Renal pelvis (tissue), 12 donors: ENCODE results near the gene IPO13. TPM values are rescaled to one million over a fixed set of nuclear protein-coding genes. Genes with fewer than 3 reads are reported as not detected.

Experiments used
- DNase-seq: peaks from one replicate; pipeline ENCODE4 v3.0.0-alpha.2; 2013
- long read RNA-seq, 16 experiments: transcript quantifications; one replicate each; lab custom pipeline, GENCODE V29; 2026
- polyA plus RNA-seq, 3 donors: library from polyadenylated mRNA; unstranded; fragments of 120-200 nt; gene quantifications; one replicate each; pipeline ENCODE4 v1.2.1, GENCODE V29; 2013; ENCODE audit not compliant: insufficient read length in 3 of 3

IPO13 gene
- 10 to 100 TPM; 42.6 to 44.7 (median 44.6) TPM for polyA plus RNA-seq
- long read RNA-seq, donor 1, partial matches to known transcripts, result 5 of 12 reads
- long read RNA-seq, donor 1, other reads (novel, unspliced or antisense), result 0 of 12 reads
- long read RNA-seq, donor 2, transcript IPO13-202 (20 exons, 3,894 nt), result major isoform, 5 of 21 reads
- long read RNA-seq, donor 2, partial matches to known transcripts, result 14 of 21 reads
- long read RNA-seq, donor 2, other reads (novel, unspliced or antisense), result 0 of 21 reads
- long read RNA-seq, donor 3, partial matches to known transcripts, result 5 of 8 reads
- long read RNA-seq, donor 3, other reads (novel, unspliced or antisense), result 0 of 8 reads
- long read RNA-seq, donor 4, partial matches to known transcripts, result 0 of 3 reads
- long read RNA-seq, donor 4, other reads (novel, unspliced or antisense), result 0 of 3 reads
- long read RNA-seq, donor 5, partial matches to known transcripts, result 5 of 6 reads
- long read RNA-seq, donor 5, other reads (novel, unspliced or antisense), result 0 of 6 reads
- long read RNA-seq, donor 6, partial matches to known transcripts, result 0 of 4 reads
- long read RNA-seq, donor 6, other reads (novel, unspliced or antisense), result 0 of 4 reads
- long read RNA-seq, donor 7, transcript IPO13-202 (20 exons, 3,894 nt), result major isoform, 5 of 24 reads
- long read RNA-seq, donor 7, partial matches to known transcripts, result 15 of 24 reads
- long read RNA-seq, donor 7, other reads (novel, unspliced or antisense), result 0 of 24 reads
- long read RNA-seq, donor 8, partial matches to known transcripts, result 0 of 2 reads
- long read RNA-seq, donor 8, other reads (novel, unspliced or antisense), result 0 of 2 reads
- long read RNA-seq, donor 9, partial matches to known transcripts, result 5 of 7 reads
- long read RNA-seq, donor 9, other reads (novel, unspliced or antisense), result 0 of 7 reads
- long read RNA-seq, donor 10, partial matches to known transcripts, result 20 of 23 reads
- long read RNA-seq, donor 10, other reads (novel, unspliced or antisense), result 0 of 23 reads
- long read RNA-seq, donor 11, partial matches to known transcripts, result 7 of 13 reads
- long read RNA-seq, donor 11, other reads (novel, unspliced or antisense), result 0 of 13 reads
- long read RNA-seq, donor 12, transcript IPO13-202 (20 exons, 3,894 nt), result major isoform, 5 of 10 reads
- long read RNA-seq, donor 12, partial matches to known transcripts, result 0 of 10 reads
- long read RNA-seq, donor 12, other reads (novel, unspliced or antisense), result 0 of 10 reads
- long read RNA-seq, donor 13, partial matches to known transcripts, result 5 of 8 reads
- long read RNA-seq, donor 13, other reads (novel, unspliced or antisense), result 0 of 8 reads
- long read RNA-seq, donor 14, result 0 reads
- long read RNA-seq, donor 15, partial matches to known transcripts, result 7 of 16 reads
- long read RNA-seq, donor 15, other reads (novel, unspliced or antisense), result 0 of 16 reads
- long read RNA-seq, donor 16, transcript IPO13-202 (20 exons, 3,894 nt), result major isoform, 5 of 13 reads
- long read RNA-seq, donor 16, partial matches to known transcripts, result 5 of 13 reads
- long read RNA-seq, donor 16, other reads (novel, unspliced or antisense), result 0 of 13 reads

GRCh38 chr1:43946236-43947060 lies at the start of gene IPO13:
TSS of gene IPO13 (plus strand) at chr1:43946950. CDS start at chr1:43947601, 651 bp downstream.
- DNase-seq, result peak; percentile 94

GRCh38 chr1:43898981-43899380 lies 47.8 kb upstream of the IPO13 start:
- DNase-seq, result no peak

- no peak for DNase-seq
These were observed 46.4 kb upstream of the IPO13 start for GRCh38 chr1:43900386-43900785.

- no peak for DNase-seq
These were observed 45.4 kb upstream of the IPO13 start for GRCh38 chr1:43901196-43901961.

- DNase-seq, result no peak
These were observed 44.5 kb upstream of the IPO13 start for GRCh38 chr1:43902058-43902831.

- DNase-seq, result no peak
These were observed 41.8 kb upstream of the IPO13 start for GRCh38 chr1:43904660-43905551.

GRCh38 chr1:43908226-43908625 lies 38.5 kb upstream of the IPO13 start:
- DNase-seq, result no peak

GRCh38 chr1:43908858-43909257 lies 37.9 kb upstream of the IPO13 start:
- no peak for DNase-seq

GRCh38 chr1:43910343-43910742 lies 36.4 kb upstream of the IPO13 start:
- no peak for DNase-seq

GRCh38 chr1:43912607-43913006 lies 34.1 kb upstream of the IPO13 start:
- no peak for DNase-seq

- no peak for DNase-seq
These were observed 33.7 kb upstream of the IPO13 start for GRCh38 chr1:43913051-43913501.

GRCh38 chr1:43913666-43914360 lies 32.9 kb upstream of the IPO13 start:
- DNase-seq, result no peak

- no peak for DNase-seq
These were observed 31.9 kb upstream of the IPO13 start for GRCh38 chr1:43914576-43915525.

- DNase-seq, result no peak
These were observed 26.8 kb upstream of the IPO13 start for GRCh38 chr1:43919906-43920305.

- DNase-seq, result no peak
These were observed 25.7 kb upstream of the IPO13 start for GRCh38 chr1:43921022-43921421.

GRCh38 chr1:43924516-43924915 lies 22.2 kb upstream of the IPO13 start:
- DNase-seq, result no peak
